ENCODE measurements around the gene CA11. TPM values are rescaled to one million over a fixed set of nuclear protein-coding genes. Genes with fewer than 3 reads are reported as not detected.

CA11 gene
- total RNA-seq, 1 donor = 1.3 TPM

DNA sequence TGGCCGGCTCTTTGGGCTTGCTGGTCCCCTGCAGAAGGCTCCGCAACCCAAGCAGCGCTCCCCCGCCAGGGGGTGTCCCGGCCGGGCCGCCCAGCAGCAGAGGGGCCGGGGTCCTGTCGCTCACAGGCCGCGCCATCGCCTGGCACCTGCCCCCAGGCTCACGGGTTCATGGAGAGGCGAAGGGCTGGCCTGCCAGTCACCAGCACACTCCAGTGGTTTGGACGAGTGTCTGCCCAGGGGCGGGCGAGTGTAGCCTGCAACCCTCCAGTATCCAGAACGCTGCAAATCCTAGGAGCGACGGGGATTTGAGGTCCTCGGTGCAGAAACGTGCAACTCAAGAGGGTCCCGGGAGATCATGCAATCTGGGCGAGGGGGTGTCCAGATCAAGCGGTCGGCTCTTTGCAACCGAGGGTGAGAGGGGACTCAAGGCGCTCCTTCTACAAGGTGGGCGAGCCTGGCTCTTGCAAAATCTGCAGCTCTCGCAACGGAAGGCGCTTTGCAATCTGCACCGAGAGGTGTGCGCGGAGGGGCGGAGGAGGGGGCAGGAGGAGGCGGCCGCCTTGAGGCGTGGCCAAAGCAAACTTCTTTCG, 9.0 kb downstream of the CA11 start, which contains the start of gene DBP:
DBP (minus strand) TSS at position 521 of the 590 bp plus-strand sequence; CDS start at position 136, 385 bp downstream.
- peak within 1 kb of the TSS; percentile 71 for H3K4me3 ChIP-seq (ENCODE audit: low read depth, low read length)
- TF ChIP-seq, protein P1, sequence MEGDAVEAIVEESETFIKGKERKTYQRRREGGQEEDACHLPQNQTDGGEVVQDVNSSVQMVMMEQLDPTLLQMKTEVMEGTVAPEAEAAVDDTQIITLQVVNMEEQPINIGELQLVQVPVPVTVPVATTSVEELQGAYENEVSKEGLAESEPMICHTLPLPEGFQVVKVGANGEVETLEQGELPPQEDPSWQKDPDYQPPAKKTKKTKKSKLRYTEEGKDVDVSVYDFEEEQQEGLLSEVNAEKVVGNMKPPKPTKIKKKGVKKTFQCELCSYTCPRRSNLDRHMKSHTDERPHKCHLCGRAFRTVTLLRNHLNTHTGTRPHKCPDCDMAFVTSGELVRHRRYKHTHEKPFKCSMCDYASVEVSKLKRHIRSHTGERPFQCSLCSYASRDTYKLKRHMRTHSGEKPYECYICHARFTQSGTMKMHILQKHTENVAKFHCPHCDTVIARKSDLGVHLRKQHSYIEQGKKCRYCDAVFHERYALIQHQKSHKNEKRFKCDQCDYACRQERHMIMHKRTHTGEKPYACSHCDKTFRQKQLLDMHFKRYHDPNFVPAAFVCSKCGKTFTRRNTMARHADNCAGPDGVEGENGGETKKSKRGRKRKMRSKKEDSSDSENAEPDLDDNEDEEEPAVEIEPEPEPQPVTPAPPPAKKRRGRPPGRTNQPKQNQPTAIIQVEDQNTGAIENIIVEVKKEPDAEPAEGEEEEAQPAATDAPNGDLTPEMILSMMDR (IDR thresholded peaks at IDR 0.05; ENCODE audit: insufficient read depth, low read depth, low read length) = peak; percentile 20
- no peak for DNase-seq (ENCODE audit: low read depth)

DNA sequence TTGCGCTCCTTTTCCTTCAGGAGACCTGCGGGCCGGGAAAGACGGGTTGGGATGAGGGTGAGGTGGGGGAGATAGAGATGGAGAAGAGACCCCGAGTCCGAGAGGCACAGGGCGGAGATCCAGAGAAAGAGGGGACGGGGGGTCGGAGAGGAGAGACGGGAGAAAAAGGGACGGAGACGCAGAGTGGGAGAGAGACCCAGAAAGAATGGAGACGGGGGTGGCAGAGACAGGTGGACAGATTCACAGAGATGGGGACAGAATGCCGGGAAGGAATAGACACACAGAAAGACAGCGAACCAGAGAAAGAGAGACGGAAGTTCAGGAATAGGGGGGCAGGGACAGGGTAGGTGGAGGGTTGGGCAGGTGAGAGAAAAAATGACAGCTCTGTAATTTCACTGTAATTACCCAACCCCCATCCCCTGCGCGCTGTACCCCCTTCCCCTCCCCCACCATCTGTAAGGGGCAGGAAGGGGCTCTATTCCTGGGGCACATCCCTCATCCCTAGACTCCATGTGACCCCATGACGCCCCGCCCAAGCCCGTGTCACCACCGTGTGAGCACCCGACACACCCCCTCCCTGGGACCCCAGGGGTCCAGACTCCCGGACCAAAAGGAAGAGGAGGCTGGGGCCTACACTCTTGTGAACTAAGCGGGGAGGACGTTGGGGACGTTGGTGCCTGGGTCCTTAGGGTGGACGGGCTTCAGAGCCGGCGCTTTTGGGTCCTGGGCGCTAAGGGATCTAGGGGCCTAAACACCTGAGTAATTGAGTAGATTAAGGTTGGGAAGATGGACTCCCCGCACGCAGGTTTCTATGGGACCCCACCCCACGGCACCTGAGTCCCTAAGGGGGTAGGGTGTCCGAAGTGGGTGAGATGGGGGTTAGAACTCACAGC, 9.8 kb downstream of the CA11 start:
- TF ChIP-seq, protein P1 (IDR thresholded peaks at IDR 0.05; ENCODE audit: insufficient read depth, low read depth, low read length) = no peak
- peak overlapping the region; percentile 61 for H3K4me3 ChIP-seq (ENCODE audit: low read depth, low read length)
- no peak for DNase-seq (ENCODE audit: low read depth)

GRCh38 chr19:48635263-48635965, 10.6 kb downstream of the CA11 start:
- TF ChIP-seq, protein P1 (IDR thresholded peaks at IDR 0.05; ENCODE audit: insufficient read depth, low read depth, low read length) = no peak
- peak overlapping the region; percentile 61 for H3K4me3 ChIP-seq (ENCODE audit: low read depth, low read length)
- DNase-seq (ENCODE audit: low read depth) = peak; percentile 47

DNA sequence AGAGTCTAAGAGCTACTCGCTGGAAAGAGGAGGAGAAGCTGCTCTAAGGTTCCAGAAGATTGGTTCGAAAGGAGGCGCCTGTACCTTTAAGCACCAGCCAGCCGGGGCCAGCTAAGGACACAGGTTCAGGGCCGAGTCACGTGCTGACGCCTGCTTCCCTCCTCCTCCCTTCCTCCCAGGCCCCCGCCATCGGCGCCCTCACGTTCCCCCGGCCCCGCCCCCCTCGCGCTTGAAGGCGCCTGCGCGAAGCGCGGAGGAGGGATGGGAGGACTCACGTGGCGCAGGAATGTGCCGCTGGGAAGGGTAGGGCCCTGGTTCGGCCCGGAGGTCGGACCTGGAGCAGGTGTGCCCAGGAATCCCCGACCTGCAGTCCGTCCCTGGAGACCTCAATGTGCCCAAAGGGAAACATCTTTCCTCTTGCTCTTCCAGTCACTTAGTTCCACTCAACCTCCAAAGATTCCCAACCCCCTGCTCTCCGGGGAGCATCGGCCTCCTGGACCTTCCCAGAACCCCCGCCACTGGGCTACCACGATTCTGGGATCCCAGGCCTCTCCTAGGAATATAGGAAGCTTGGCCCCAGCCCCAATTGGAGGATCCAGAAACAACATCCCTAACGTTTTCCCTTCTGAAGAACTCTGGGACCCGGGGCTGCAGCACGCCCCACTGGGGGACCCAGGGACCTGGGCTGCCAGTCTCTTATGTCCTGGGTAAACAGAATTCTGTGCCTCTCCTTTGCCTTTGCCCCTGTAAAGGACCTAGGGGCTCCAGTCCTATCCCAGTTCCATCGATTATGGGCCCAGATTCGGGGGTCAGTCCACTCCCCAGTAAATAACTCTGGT, 11.3 kb downstream of the CA11 start:
- TF ChIP-seq, protein P1 (IDR thresholded peaks at IDR 0.05; ENCODE audit: insufficient read depth, low read depth, low read length) = no peak
- peak; percentile 97 for DNase-seq (ENCODE audit: low read depth)
- peak overlapping the region; percentile 41 for H3K4me3 ChIP-seq (ENCODE audit: low read depth, low read length)

DNA sequence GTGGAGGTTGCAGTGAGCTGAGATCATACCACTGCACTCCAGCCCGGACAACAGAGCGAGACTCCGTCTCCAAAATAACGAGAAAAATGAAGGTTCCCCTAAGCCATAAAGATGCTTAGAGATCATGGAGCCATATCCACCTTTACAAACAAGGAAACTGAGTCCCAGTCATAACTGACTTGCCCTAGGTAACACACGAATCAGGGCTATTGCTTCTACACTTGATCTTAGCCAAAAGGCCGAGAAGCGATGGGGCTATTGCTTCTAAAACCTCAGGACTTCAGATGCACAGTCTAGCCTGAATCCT, 12.0 kb downstream of the CA11 start:
- TF ChIP-seq, protein P1 (IDR thresholded peaks at IDR 0.05; ENCODE audit: insufficient read depth, low read depth, low read length) = no peak
- no peak for DNase-seq (ENCODE audit: low read depth)
- H3K4me3 ChIP-seq (ENCODE audit: low read depth, low read length) = peak overlapping the region; percentile 40
